SK-N-SH (cell line): ENCODE measurements around the gene NFE2L3. TPM values are rescaled to one million over a fixed set of nuclear protein-coding genes. Genes with fewer than 3 reads are reported as not detected.

ENCODE experiments used
- CTCF ChIA-PET: fragments of 300-600, 350-600 bp; formaldehyde crosslinking; extraction: SDS; loops from one replicate; lab custom pipeline; 2021; lab: Yijun Ruan, JAX
- POLR2A ChIA-PET: fragments of 350-600 bp; sonication (Branson Sonifier 250); formaldehyde crosslinking; extraction: SDS; loops from one replicate; lab custom pipeline; 2020; ENCODE audit warnings: antibody characterized with exemption, inconsistent platforms; lab: Yijun Ruan, JAX
- DNase-seq: peaks from one replicate; pipeline ENCODE4 v3.0.0; 2012
- H2AFZ ChIP-seq: fragments of 200-600 bp; sonication (generic); 2 replicates; pipeline ENCODE4 v1.8.1; 2016; ENCODE audit warnings: antibody characterized with exemption, mild to moderate bottlenecking, low read depth
- H3F3A ChIP-seq: fragments of 200-600 bp; sonication (generic); replicated peaks from 2 replicates; pipeline ENCODE3; 2016; ENCODE audit warnings: antibody characterized with exemption, mild to moderate bottlenecking; ENCODE audit not compliant: insufficient read depth
- H3K27ac ChIP-seq, 2 experiments: fragments of 200-500 bp in 1 of 2; fragments of 200-600 bp in 1 of 2; sonication (Bioruptor generic) in 1 of 2; sonication (generic), shearing (Covaris generic) in 1 of 2; 2 replicates each; pipeline versions ENCODE4 v1.5.1 to v1.6.1; 2014 to 2016; ENCODE audit warnings: low read depth in 2 of 2, inconsistent platforms in 1 of 2, low read length in 1 of 2, mild to moderate bottlenecking in 1 of 2, mixed read lengths in 1 of 2
- H3K27me3 ChIP-seq: fragments of 200-600 bp; sonication (generic), shearing (Covaris generic); 2 replicates; pipeline ENCODE4 v1.6.1; 2016; ENCODE audit warnings: mixed run types; ENCODE audit not compliant: insufficient read depth
- H3K36me3 ChIP-seq, 2 experiments: fragments of 200-500 bp in 1 of 2; fragments of 200-600 bp in 1 of 2; sonication (Bioruptor generic) in 1 of 2; sonication (generic) in 1 of 2; replicated peaks in 1 of 2; 2 replicates each; pipeline versions ENCODE3 to v1.5.1; 2014 to 2016; ENCODE audit warnings: low read length in 1 of 2, mild to moderate bottlenecking in 1 of 2; ENCODE audit not compliant: insufficient read depth in 2 of 2, control insufficient read depth in 1 of 2
- H3K4me1 ChIP-seq, 2 experiments: fragments of 200-500 bp in 1 of 2; fragments of 200-600 bp in 1 of 2; sonication (Bioruptor generic) in 1 of 2; sonication (generic), shearing (Covaris generic) in 1 of 2; 2 replicates each; pipeline versions ENCODE4 v1.5.1 to v1.6.1; 2014 to 2016; ENCODE audit warnings: low read depth in 1 of 2, low read length in 1 of 2, mixed run types in 1 of 2; ENCODE audit not compliant: insufficient read depth in 2 of 2, control insufficient read depth in 1 of 2
- H3K4me2 ChIP-seq: fragments of 200-600 bp; sonication (generic), shearing (Covaris generic); 2 replicates; pipeline ENCODE4 v1.6.1; 2017; ENCODE audit warnings: mixed run types
- H3K4me3 ChIP-seq, 2 experiments: fragments of 200-500 bp in 1 of 2; fragments of 200-600 bp in 1 of 2; sonication (Bioruptor generic) in 1 of 2; sonication (generic), shearing (Covaris generic) in 1 of 2; 2 replicates each; pipeline versions ENCODE4 v1.5.1 to v1.8.1; 2014 to 2016; ENCODE audit warnings: low read depth in 2 of 2, inconsistent platforms in 1 of 2, low read length in 1 of 2, mild to moderate bottlenecking in 1 of 2, mixed read lengths in 1 of 2, moderate library complexity in 1 of 2
- H3K79me2 ChIP-seq: fragments of 200-600 bp; sonication (generic); 2 replicates; pipeline ENCODE4 v1.8.1; 2017; ENCODE audit warnings: mild to moderate bottlenecking; ENCODE audit not compliant: insufficient read depth
- H3K9ac ChIP-seq: fragments of 200-600 bp; sonication (generic); 2 replicates; pipeline ENCODE4 v1.6.1; 2017; ENCODE audit warnings: mixed run types
- H3K9me2 ChIP-seq: fragments of 200-600 bp; sonication (generic); 2 replicates; pipeline ENCODE4 v1.6.1; 2017; ENCODE audit warnings: mixed run types
- H3K9me3 ChIP-seq: fragments of 200-600 bp; sonication (generic); 2 replicates; pipeline ENCODE4 v1.6.1; 2017; ENCODE audit warnings: mixed run types, mild to moderate bottlenecking, moderate library complexity
- H4K20me1 ChIP-seq: fragments of 200-600 bp; sonication (generic); 2 replicates; pipeline ENCODE4 v1.6.1; 2017; ENCODE audit warnings: mild to moderate bottlenecking, mixed run types; ENCODE audit not compliant: insufficient read depth
- ELF1 ChIP-seq: IDR thresholded peaks from 2 replicates; pipeline ENCODE4 v1.4.0; 2012
- GATA2 ChIP-seq: sonication (generic); formaldehyde crosslinking; IDR thresholded peaks from 2 replicates; pipeline ENCODE4 v1.5.0; 2020; ENCODE audit warnings: mild to moderate bottlenecking, missing genetic modification reagents
- JUND ChIP-seq: IDR thresholded peaks from 2 replicates; pipeline ENCODE4 v1.4.0; 2012
- MXI1 ChIP-seq: IDR thresholded peaks from 2 replicates; pipeline ENCODE4 v1.6.1; 2012; ENCODE audit warnings: mild to moderate bottlenecking, low read depth, low read length, improper control_type of control experiment
- POLR2AphosphoS5 ChIP-seq: IDR thresholded peaks from 2 replicates; pipeline ENCODE4 v1.6.1; 2012; ENCODE audit warnings: low read depth, low read length
- RCOR1 ChIP-seq: fragments of 150-350 bp; IDR thresholded peaks from 2 replicates; pipeline ENCODE4 v1.6.1; 2017; ENCODE audit warnings: antibody characterized with exemption, low read length
- RXRA ChIP-seq: IDR thresholded peaks from 2 replicates; pipeline ENCODE4 v1.4.0; 2012; ENCODE audit warnings: low read depth, mild to moderate bottlenecking, borderline replicate concordance
- YY1 ChIP-seq: IDR thresholded peaks from 2 replicates; pipeline ENCODE4 v1.4.0; 2012; ENCODE audit warnings: low read depth, mild to moderate bottlenecking
- WGBS: methylation state at CpG from one replicate; pipeline ENCODE4 v1.1.6; 2017; ENCODE audit warnings: low lambda C conversion rate; 5-methylcytosine and 5-hydroxymethylcytosine counted together
- polyA plus RNA-seq, 3 experiments: library from polyadenylated mRNA; depleted of rRNA; stranded (reverse); fragments of >200 nt; gene quantifications; 2 replicates each; pipeline ENCODE4 v1.2.3, GENCODE V29; 2012
- TF ChIP-seq, protein P1 (sequence below): IDR thresholded peaks from 2 replicates; pipeline ENCODE4 v1.6.1; 2012; ENCODE audit warnings: mild to moderate bottlenecking, low read depth, low read length, moderate library complexity
- TF ChIP-seq, protein P2 (sequence below): IDR thresholded peaks from 2 replicates; pipeline ENCODE4 v1.4.0; 2012; ENCODE audit warnings: low read depth, borderline replicate concordance

NFE2L3 gene
- polyA plus RNA-seq, 1 of the 3 experiments (the other 2 are of a cell fraction): 36.1 TPM

DNA sequence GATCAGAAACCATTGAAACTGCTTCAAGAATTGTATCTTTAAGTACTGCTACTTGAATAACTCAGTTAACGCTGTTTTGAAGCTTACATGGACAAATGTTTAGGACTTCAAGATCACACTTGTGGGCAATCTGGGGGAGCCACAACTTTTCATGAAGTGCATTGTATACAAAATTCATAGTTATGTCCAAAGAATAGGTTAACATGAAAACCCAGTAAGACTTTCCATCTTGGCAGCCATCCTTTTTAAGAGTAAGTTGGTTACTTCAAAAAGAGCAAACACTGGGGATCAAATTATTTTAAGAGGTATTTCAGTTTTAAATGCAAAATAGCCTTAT, 33.8 kb downstream of the NFE2L3 start:
- TF ChIP-seq JUND: peak; percentile 3; the same call in 1 of the 2 replicates
- TF ChIP-seq, protein P1, sequence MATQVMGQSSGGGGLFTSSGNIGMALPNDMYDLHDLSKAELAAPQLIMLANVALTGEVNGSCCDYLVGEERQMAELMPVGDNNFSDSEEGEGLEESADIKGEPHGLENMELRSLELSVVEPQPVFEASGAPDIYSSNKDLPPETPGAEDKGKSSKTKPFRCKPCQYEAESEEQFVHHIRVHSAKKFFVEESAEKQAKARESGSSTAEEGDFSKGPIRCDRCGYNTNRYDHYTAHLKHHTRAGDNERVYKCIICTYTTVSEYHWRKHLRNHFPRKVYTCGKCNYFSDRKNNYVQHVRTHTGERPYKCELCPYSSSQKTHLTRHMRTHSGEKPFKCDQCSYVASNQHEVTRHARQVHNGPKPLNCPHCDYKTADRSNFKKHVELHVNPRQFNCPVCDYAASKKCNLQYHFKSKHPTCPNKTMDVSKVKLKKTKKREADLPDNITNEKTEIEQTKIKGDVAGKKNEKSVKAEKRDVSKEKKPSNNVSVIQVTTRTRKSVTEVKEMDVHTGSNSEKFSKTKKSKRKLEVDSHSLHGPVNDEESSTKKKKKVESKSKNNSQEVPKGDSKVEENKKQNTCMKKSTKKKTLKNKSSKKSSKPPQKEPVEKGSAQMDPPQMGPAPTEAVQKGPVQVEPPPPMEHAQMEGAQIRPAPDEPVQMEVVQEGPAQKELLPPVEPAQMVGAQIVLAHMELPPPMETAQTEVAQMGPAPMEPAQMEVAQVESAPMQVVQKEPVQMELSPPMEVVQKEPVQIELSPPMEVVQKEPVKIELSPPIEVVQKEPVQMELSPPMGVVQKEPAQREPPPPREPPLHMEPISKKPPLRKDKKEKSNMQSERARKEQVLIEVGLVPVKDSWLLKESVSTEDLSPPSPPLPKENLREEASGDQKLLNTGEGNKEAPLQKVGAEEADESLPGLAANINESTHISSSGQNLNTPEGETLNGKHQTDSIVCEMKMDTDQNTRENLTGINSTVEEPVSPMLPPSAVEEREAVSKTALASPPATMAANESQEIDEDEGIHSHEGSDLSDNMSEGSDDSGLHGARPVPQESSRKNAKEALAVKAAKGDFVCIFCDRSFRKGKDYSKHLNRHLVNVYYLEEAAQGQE: no peak
- WGBS: 100% methylated on average over 1 of the region's 1 CpG
- no peak overlapping the region for H3K27ac ChIP-seq
- H3K27me3 ChIP-seq: no peaks in the 10 kb centered on the region
- no peaks in the 10 kb centered on the region; a peak in 2 of 4 replicates for H3K4me1 ChIP-seq
- CTCF ChIA-PET: interaction anchor here (1.2 to 1.3 kb wide), 2 partner anchors 14 to 95 kb away, joined by 3 read pairs; no protein-coding TSS in a partner anchor
- peaks cover 99% of the 10 kb centered on the region for H3F3A ChIP-seq
- H3K36me3 ChIP-seq: peaks cover 53 to 65% of the 10 kb centered on the region in 2 experiments
- no peak overlapping the region for H3K4me3 ChIP-seq
- no peak overlapping the region for H2AFZ ChIP-seq
- DNase-seq: no peak
- no peaks in the 10 kb centered on the region for H3K9me3 ChIP-seq
- POLR2A ChIA-PET: interaction anchor here (0.6 kb wide), 1 partner anchor 9 kb away, joined by 3 read pairs; no protein-coding TSS in a partner anchor
- no peaks in the 10 kb centered on the region for H3K9me2 ChIP-seq
- no peak overlapping the region for H3K4me2 ChIP-seq
- H3K79me2 ChIP-seq: peaks cover 26% of the 10 kb centered on the region; the same call in 1 of the 2 replicates
- H4K20me1 ChIP-seq: peaks cover 59% of the 10 kb centered on the region
- H3K9ac ChIP-seq: no peak overlapping the region

DNA sequence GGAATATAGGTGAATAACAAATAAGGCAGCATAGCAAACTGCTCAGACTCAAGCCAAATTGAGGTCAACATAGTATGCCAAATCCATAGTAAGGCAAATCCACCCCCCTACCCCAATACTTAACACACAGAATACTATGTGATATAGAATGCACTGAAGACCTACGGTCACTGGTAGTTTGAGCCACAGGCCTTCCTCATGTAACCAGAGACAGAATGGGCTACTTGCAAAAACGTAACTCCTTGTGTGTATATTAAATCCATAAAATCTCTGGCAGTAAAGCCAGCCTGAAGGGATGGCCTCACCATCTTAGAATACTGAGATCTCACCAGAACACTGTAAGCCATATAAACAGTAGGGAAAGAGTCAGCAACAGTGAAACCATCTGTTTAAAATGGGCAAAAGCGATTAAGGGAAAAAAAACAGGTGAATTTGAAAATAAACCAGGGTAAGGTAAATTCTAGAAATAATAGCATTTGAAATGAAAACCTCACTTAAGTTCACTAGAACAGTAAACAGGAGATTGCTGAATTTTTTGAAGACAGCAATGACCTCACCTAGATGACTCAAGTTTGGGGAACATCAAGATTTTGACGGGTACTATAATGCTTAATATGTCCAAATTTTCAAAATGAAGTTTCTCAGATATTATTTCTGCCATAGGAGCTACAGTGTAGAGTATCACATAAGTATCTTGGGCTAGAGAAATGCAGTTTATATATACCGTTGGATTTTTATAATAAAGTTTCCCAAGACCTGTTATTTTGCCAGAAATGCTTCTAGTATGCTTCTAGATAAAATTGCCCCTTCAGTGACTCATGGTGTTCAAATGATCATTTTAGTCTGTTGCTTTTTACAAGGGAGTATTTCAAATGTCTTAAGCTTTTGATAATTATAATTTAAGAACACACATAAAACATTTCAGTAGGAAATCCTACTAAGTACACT, 34.6 kb downstream of the NFE2L3 start:
- no peak overlapping the region for H3K9ac ChIP-seq
- no peak for TF ChIP-seq RCOR1
- TF ChIP-seq RXRA: no peak
- no peak for TF ChIP-seq MXI1
- TF ChIP-seq POLR2AphosphoS5: peak; percentile 23; the same call in 1 of the 2 replicates
- no peak for TF ChIP-seq YY1
- peak; percentile 1 for TF ChIP-seq JUND
- no peak for TF ChIP-seq GATA2 (CRISPR knock-in tag)
- TF ChIP-seq, protein P2, sequence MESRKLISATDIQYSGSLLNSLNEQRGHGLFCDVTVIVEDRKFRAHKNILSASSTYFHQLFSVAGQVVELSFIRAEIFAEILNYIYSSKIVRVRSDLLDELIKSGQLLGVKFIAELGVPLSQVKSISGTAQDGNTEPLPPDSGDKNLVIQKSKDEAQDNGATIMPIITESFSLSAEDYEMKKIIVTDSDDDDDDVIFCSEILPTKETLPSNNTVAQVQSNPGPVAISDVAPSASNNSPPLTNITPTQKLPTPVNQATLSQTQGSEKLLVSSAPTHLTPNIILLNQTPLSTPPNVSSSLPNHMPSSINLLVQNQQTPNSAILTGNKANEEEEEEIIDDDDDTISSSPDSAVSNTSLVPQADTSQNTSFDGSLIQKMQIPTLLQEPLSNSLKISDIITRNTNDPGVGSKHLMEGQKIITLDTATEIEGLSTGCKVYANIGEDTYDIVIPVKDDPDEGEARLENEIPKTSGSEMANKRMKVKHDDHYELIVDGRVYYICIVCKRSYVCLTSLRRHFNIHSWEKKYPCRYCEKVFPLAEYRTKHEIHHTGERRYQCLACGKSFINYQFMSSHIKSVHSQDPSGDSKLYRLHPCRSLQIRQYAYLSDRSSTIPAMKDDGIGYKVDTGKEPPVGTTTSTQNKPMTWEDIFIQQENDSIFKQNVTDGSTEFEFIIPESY: 0 out of 2 replicates have a peak, but pooled peaks have one; percentile 16
- no peak for TF ChIP-seq ELF1
- H3F3A ChIP-seq: peaks cover 99% of the 10 kb centered on the region
- no peaks in the 10 kb centered on the region for H3K27me3 ChIP-seq
- ChIA-PET POLR2A (interaction anchor here (0.6 to 3.7 kb wide), 2 partner anchors 8 to 13 kb away, joined by 3 to 51 read pairs; partner anchors contain the start of genes CBX3 and HNRNPA2B1), CTCF (interaction anchor here (0.9 to 3.8 kb wide), 8 partner anchors 11 to 178 kb away, joined by 3 to 71 read pairs (median 3); no protein-coding TSS in a partner anchor)
- peaks cover 34% of the 10 kb centered on the region; the same call in 1 of the 2 replicates for H3K79me2 ChIP-seq
- H3K9me2 ChIP-seq: no peaks in the 10 kb centered on the region
- H3K9me3 ChIP-seq: no peaks in the 10 kb centered on the region
- H3K27ac ChIP-seq: peak overlapping the region; percentile 13 to 26
- H3K4me3 ChIP-seq: no peak overlapping the region
- no peak for DNase-seq
- H3K4me2 ChIP-seq: no peak overlapping the region
- peaks cover 61 to 73% of the 10 kb centered on the region in 2 experiments for H3K36me3 ChIP-seq
- WGBS: 87% methylated on average over 5 of the region's 5 CpGs
- no peak overlapping the region for H2AFZ ChIP-seq
- H4K20me1 ChIP-seq: peaks cover 67% of the 10 kb centered on the region
- H3K4me1 ChIP-seq: no peaks in the 10 kb centered on the region; a peak in 2 of 4 replicates
